ENCODE data around the gene LRP1B.

GRCh38 chr2:140481136-140481535 lies 1649.7 kb downstream of the LRP1B start:
- no peak for TF ChIP-seq CTCF (IDR thresholded peaks at IDR 0.05; ENCODE audit: control extremely low read depth in 1 of 3, insufficient read depth in 1 of 3, low read depth in 1 of 3, low read length in 3 of 3)
- no peak for TF ChIP-seq POLR2A (IDR thresholded peaks at IDR 0.05; ENCODE audit: control extremely low read depth in 1 of 2, low read depth in 2 of 2, low read length in 2 of 2)
- TF ChIP-seq TAF1 (IDR thresholded peaks at IDR 0.05; ENCODE audit: low read depth, low read length), result no peak
- no peak for TF ChIP-seq SIN3A (conservative IDR thresholded peaks at IDR 0.05 in 1 of 2, IDR thresholded peaks at IDR 0.05 in 1 of 2; ENCODE audit: low read depth in 1 of 2, low read length in 2 of 2)
- no peak for TF ChIP-seq EZH2 (IDR thresholded peaks at IDR 0.05; ENCODE audit: low read depth, low read length, severe bottlenecking)
- TF ChIP-seq CTBP2 (IDR thresholded peaks at IDR 0.05; ENCODE audit: borderline replicate concordance, insufficient read depth, insufficient read length, low read length), result no peak
- TF ChIP-seq CREB1 (IDR thresholded peaks at IDR 0.05), result no peak
- no peak for TF ChIP-seq SUZ12 (IDR thresholded peaks at IDR 0.05; ENCODE audit: low read length)
- no peak for TF ChIP-seq RXRA (IDR thresholded peaks at IDR 0.05; ENCODE audit: insufficient read depth, low read depth, low read length)
- TF ChIP-seq RAD21 (IDR thresholded peaks at IDR 0.05 in 1 of 2, conservative IDR thresholded peaks at IDR 0.05 in 1 of 2; ENCODE audit: low read depth in 2 of 2, low read length in 2 of 2), result no peak
- TF ChIP-seq EP300 (IDR thresholded peaks at IDR 0.05; ENCODE audit: borderline replicate concordance in 1 of 2, low read depth in 2 of 2, low read length in 2 of 2), result no peak

All from H1 (cell line).